Measurements from ENCODE around the gene RBM46. TPM values are rescaled to one million over a fixed set of nuclear protein-coding genes. Genes with fewer than 3 reads are reported as not detected.

RBM46 gene
- total RNA-seq, 1 experiment from 2014 or later: 4.6 TPM

GRCh38 chr4:154778264-154778663, 2.8 kb upstream of the RBM46 start:
- ATAC-seq (no peak), DNase-seq (ENCODE audit: low spot score) (no peak)
- H3K4me1 Mint-ChIP-seq: peaks cover 19% of the 10 kb centered on the region
- ChIA-PET POLR2A (no interaction called here), CTCF (interaction anchor here (0.7 to 1.5 kb wide), 10 partner anchors 35 to 219 kb away, joined by 3 to 15 read pairs (median 4); partner anchors contain the start of gene LRAT)
- no peaks in the 10 kb centered on the region for H3K36me3 Mint-ChIP-seq
- no peak overlapping the region for H3K4me3 Mint-ChIP-seq
- no peaks in the 10 kb centered on the region for H3K9me3 Mint-ChIP-seq
- H3K27me3 Mint-ChIP-seq (ENCODE audit: low read depth): no peaks in the 10 kb centered on the region; the same call in 1 of the 2 replicates
- TF ChIP-seq FOXJ3 (CRISPR knock-in tag; IDR thresholded peaks at IDR 0.05; ENCODE audit: borderline replicate concordance) (no peak), ELF4 (CRISPR knock-in tag; IDR thresholded peaks at IDR 0.05; ENCODE audit: low read depth) (no peak), SOX15 (CRISPR knock-in tag; IDR thresholded peaks at IDR 0.05) (no peak), ZNF317 (CRISPR knock-in tag; IDR thresholded peaks at IDR 0.05; ENCODE audit: borderline replicate concordance, low read depth) (no peak), ZNF121 (CRISPR knock-in tag; IDR thresholded peaks at IDR 0.05) (no peak), STAT6 (CRISPR knock-in tag; conservative IDR thresholded peaks at IDR 0.05; ENCODE audit: low read depth) (no peak), ATF2 (CRISPR knock-in tag; IDR thresholded peaks at IDR 0.05; ENCODE audit: borderline replicate concordance, low read depth) (no peak), ESRRA (CRISPR knock-in tag; IDR thresholded peaks at IDR 0.05; ENCODE audit: borderline replicate concordance) (no peak), MLX (CRISPR knock-in tag; IDR thresholded peaks at IDR 0.05) (no peak), FOXP4 (CRISPR knock-in tag; IDR thresholded peaks at IDR 0.05) (no peak), NFE2L1 (CRISPR knock-in tag; IDR thresholded peaks at IDR 0.05) (no peak)
- TF ChIP-seq, protein P1, sequence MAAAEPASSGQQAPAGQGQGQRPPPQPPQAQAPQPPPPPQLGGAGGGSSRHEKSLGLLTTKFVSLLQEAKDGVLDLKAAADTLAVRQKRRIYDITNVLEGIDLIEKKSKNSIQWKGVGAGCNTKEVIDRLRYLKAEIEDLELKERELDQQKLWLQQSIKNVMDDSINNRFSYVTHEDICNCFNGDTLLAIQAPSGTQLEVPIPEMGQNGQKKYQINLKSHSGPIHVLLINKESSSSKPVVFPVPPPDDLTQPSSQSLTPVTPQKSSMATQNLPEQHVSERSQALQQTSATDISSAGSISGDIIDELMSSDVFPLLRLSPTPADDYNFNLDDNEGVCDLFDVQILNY (CRISPR knock-in tag; IDR thresholded peaks at IDR 0.05): no peak
- TF ChIP-seq, protein P2, sequence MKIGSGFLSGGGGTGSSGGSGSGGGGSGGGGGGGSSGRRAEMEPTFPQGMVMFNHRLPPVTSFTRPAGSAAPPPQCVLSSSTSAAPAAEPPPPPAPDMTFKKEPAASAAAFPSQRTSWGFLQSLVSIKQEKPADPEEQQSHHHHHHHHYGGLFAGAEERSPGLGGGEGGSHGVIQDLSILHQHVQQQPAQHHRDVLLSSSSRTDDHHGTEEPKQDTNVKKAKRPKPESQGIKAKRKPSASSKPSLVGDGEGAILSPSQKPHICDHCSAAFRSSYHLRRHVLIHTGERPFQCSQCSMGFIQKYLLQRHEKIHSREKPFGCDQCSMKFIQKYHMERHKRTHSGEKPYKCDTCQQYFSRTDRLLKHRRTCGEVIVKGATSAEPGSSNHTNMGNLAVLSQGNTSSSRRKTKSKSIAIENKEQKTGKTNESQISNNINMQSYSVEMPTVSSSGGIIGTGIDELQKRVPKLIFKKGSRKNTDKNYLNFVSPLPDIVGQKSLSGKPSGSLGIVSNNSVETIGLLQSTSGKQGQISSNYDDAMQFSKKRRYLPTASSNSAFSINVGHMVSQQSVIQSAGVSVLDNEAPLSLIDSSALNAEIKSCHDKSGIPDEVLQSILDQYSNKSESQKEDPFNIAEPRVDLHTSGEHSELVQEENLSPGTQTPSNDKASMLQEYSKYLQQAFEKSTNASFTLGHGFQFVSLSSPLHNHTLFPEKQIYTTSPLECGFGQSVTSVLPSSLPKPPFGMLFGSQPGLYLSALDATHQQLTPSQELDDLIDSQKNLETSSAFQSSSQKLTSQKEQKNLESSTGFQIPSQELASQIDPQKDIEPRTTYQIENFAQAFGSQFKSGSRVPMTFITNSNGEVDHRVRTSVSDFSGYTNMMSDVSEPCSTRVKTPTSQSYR (CRISPR knock-in tag; IDR thresholded peaks at IDR 0.05): no peak
- TF ChIP-seq, protein P3, sequence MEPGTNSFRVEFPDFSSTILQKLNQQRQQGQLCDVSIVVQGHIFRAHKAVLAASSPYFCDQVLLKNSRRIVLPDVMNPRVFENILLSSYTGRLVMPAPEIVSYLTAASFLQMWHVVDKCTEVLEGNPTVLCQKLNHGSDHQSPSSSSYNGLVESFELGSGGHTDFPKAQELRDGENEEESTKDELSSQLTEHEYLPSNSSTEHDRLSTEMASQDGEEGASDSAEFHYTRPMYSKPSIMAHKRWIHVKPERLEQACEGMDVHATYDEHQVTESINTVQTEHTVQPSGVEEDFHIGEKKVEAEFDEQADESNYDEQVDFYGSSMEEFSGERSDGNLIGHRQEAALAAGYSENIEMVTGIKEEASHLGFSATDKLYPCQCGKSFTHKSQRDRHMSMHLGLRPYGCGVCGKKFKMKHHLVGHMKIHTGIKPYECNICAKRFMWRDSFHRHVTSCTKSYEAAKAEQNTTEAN (CRISPR knock-in tag; IDR thresholded peaks at IDR 0.05): no peak
- no peak overlapping the region for H3K27ac Mint-ChIP-seq
